ENCODE results near the gene BCL11B. TPM values are rescaled to one million over a fixed set of nuclear protein-coding genes. Genes with fewer than 3 reads are reported as not detected.

BCL11B gene
- polyA plus RNA-seq, 3 donors: 0.01 TPM; not detected in 2

DNA sequence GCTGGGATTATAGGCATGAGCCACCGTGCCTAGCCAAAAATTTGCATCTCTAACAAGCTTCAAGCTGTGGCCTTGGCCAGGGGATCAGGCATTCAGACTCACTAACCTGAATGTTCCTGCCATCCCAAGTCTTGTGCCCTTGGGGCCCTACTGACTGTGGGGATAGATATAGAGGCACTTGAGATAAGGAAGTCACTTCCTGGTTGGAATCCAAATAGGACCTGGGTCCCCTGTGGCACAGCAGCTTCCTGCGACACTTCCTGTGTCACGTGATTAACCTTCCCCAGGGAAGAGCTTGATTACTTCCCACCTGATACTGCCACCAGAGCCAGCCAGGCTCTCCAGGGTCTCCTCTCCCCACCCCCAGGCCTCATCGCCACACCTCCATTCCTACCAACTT is 128.2 kb downstream of the BCL11B start:
- 52% methylated on average over 3 of the region's 4 CpGs for WGBS (ENCODE audit: insufficient coverage)
- Histone ChIP-seq H2AFZ (ENCODE audit: insufficient read depth, low read depth, low read length, poor library complexity, severe bottlenecking) (no peak overlapping the region), H3K79me2 (ENCODE audit: insufficient read depth, low read length) (no peaks in the 10 kb centered on the region), H3K27me3 (ENCODE audit: control insufficient read depth in 2 of 2, insufficient read depth in 2 of 2, low read length in 2 of 2) (no peaks in the 10 kb centered on the region), H4K20me1 (ENCODE audit: insufficient read depth, low read length) (no peaks in the 10 kb centered on the region), H3K9ac (ENCODE audit: insufficient read depth, low read length, poor library complexity, severe bottlenecking) (no peak overlapping the region), H3K36me3 (replicated peaks in 1 of 2; ENCODE audit: control insufficient read depth in 1 of 2, insufficient read depth in 2 of 2, low read length in 2 of 2) (no peaks in the 10 kb centered on the region), H3K4me2 (replicated peaks; ENCODE audit: extremely low read depth, low read length, poor library complexity, severe bottlenecking) (no peak overlapping the region), H3K9me3 (replicated peaks in 1 of 2; ENCODE audit: control insufficient read depth in 1 of 2, insufficient read depth in 1 of 2, low read length in 2 of 2) (no peaks in the 10 kb centered on the region), H3K27ac (ENCODE audit: low read depth in 1 of 2, low read length in 2 of 2) (no peak overlapping the region), H3K4me3 (replicated peaks in 1 of 3; ENCODE audit: low read depth in 2 of 3, low read length in 3 of 3) (no peak overlapping the region), H3K4me1 (ENCODE audit: control insufficient read depth in 1 of 2, insufficient read depth in 2 of 2, low read length in 2 of 2) (no peaks in the 10 kb centered on the region)
- Mint-ChIP-seq H3K27ac (no peak overlapping the region), H3K27me3 (ENCODE audit: low read depth in 3 of 3) (peaks cover 2 to 6% (median 4%) of the 10 kb centered on the region in 3 donors), H3K4me1 (no peaks in the 10 kb centered on the region), H3K4me3 (no peak overlapping the region), H3K9me3 (peaks cover 0 to 2% (median 0%) of the 10 kb centered on the region in 7 donors), H3K36me3 (no peaks in the 10 kb centered on the region)
- TF ChIP-seq, protein P1, sequence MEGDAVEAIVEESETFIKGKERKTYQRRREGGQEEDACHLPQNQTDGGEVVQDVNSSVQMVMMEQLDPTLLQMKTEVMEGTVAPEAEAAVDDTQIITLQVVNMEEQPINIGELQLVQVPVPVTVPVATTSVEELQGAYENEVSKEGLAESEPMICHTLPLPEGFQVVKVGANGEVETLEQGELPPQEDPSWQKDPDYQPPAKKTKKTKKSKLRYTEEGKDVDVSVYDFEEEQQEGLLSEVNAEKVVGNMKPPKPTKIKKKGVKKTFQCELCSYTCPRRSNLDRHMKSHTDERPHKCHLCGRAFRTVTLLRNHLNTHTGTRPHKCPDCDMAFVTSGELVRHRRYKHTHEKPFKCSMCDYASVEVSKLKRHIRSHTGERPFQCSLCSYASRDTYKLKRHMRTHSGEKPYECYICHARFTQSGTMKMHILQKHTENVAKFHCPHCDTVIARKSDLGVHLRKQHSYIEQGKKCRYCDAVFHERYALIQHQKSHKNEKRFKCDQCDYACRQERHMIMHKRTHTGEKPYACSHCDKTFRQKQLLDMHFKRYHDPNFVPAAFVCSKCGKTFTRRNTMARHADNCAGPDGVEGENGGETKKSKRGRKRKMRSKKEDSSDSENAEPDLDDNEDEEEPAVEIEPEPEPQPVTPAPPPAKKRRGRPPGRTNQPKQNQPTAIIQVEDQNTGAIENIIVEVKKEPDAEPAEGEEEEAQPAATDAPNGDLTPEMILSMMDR (IDR thresholded peaks at IDR 0.05): no peak
- intact Hi-C loops (cut with micrococcal nuclease): no loop called here
- DNase-seq: no peak

DNA sequence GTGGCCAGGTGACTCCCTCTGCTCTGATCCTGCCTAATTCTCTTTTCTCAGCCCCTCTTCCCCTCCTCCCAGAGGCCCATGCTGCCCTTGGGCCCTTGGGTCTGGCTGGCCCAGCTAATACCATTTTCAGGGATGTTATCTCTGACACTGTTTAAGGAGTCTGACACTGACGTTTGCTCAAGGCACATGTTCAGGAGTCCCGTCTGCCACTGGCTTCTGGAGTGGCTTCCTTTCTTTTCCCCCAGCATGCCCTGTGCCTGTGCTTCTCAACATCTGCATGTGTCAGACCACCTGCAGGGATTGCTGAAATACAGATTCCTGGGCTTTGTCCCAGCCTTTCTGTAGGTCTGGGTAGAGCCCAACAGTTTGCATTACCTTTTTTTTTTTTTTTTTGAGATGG is 128.9 kb downstream of the BCL11B start:
- Histone ChIP-seq H4K20me1 (ENCODE audit: insufficient read depth, low read length) (no peaks in the 10 kb centered on the region), H2AFZ (ENCODE audit: insufficient read depth, low read depth, low read length, poor library complexity, severe bottlenecking) (no peak overlapping the region), H3K4me1 (ENCODE audit: control insufficient read depth in 1 of 2, insufficient read depth in 2 of 2, low read length in 2 of 2) (no peaks in the 10 kb centered on the region), H3K9ac (ENCODE audit: insufficient read depth, low read length, poor library complexity, severe bottlenecking) (no peak overlapping the region), H3K4me3 (replicated peaks in 1 of 3; ENCODE audit: low read depth in 2 of 3, low read length in 3 of 3) (no peak overlapping the region), H3K27ac (ENCODE audit: low read depth in 1 of 2, low read length in 2 of 2) (no peak overlapping the region), H3K79me2 (ENCODE audit: insufficient read depth, low read length) (no peaks in the 10 kb centered on the region), H3K4me2 (replicated peaks; ENCODE audit: extremely low read depth, low read length, poor library complexity, severe bottlenecking) (no peak overlapping the region), H3K27me3 (ENCODE audit: control insufficient read depth in 2 of 2, insufficient read depth in 2 of 2, low read length in 2 of 2) (no peaks in the 10 kb centered on the region), H3K9me3 (replicated peaks in 1 of 2; ENCODE audit: control insufficient read depth in 1 of 2, insufficient read depth in 1 of 2, low read length in 2 of 2) (no peaks in the 10 kb centered on the region), H3K36me3 (replicated peaks in 1 of 2; ENCODE audit: control insufficient read depth in 1 of 2, insufficient read depth in 2 of 2, low read length in 2 of 2) (no peaks in the 10 kb centered on the region)
- peaks cover 0 to 2% (median 0%) of the 10 kb centered on the region in 7 donors for H3K9me3 Mint-ChIP-seq
- no peak for DNase-seq
- no peak overlapping the region for H3K4me3 Mint-ChIP-seq
- WGBS (ENCODE audit: insufficient coverage): 49% methylated on average over 2 of the region's 2 CpGs
- no peaks in the 10 kb centered on the region for H3K4me1 Mint-ChIP-seq
- H3K36me3 Mint-ChIP-seq: no peaks in the 10 kb centered on the region
- TF ChIP-seq, protein P1 (IDR thresholded peaks at IDR 0.05): no peak
- no peak overlapping the region for H3K27ac Mint-ChIP-seq
- intact Hi-C loops (cut with micrococcal nuclease): no loop called here
- H3K27me3 Mint-ChIP-seq (ENCODE audit: low read depth in 3 of 3): peaks cover 4 to 7% (median 4%) of the 10 kb centered on the region in 3 donors
